DND-41 (cell line): ENCODE results near the gene STARD7.

ENCODE experiments used
- EZH2 ChIP-seq: IDR thresholded peaks from 3 replicates; pipeline ENCODE4 v1.6.1; 2012; ENCODE audit warnings: borderline replicate concordance, low read depth, mild to moderate bottlenecking, moderate library complexity, low read length, inconsistent platforms; ENCODE audit not compliant: severe bottlenecking
- TF ChIP-seq, protein P1 (sequence below): IDR thresholded peaks from 2 replicates; pipeline ENCODE4 v1.5.1; 2012; ENCODE audit warnings: borderline replicate concordance, low read length, moderate library complexity, mild to moderate bottlenecking; ENCODE audit not compliant: poor library complexity, severe bottlenecking; ENCODE audit errors: extremely low read depth

- TF ChIP-seq, protein P1, sequence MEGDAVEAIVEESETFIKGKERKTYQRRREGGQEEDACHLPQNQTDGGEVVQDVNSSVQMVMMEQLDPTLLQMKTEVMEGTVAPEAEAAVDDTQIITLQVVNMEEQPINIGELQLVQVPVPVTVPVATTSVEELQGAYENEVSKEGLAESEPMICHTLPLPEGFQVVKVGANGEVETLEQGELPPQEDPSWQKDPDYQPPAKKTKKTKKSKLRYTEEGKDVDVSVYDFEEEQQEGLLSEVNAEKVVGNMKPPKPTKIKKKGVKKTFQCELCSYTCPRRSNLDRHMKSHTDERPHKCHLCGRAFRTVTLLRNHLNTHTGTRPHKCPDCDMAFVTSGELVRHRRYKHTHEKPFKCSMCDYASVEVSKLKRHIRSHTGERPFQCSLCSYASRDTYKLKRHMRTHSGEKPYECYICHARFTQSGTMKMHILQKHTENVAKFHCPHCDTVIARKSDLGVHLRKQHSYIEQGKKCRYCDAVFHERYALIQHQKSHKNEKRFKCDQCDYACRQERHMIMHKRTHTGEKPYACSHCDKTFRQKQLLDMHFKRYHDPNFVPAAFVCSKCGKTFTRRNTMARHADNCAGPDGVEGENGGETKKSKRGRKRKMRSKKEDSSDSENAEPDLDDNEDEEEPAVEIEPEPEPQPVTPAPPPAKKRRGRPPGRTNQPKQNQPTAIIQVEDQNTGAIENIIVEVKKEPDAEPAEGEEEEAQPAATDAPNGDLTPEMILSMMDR, result no peak
- no peak for TF ChIP-seq EZH2
These were observed 22.1 kb downstream of the STARD7 start for GRCh38 chr2:96186562-96186961.
